GM12801 (cell line): ENCODE results near the gene YIPF7.

ENCODE experiments used
- TF ChIP-seq, protein P1 (sequence below): IDR thresholded peaks from one replicate; pipeline ENCODE4 v1.5.1; 2011; ENCODE audit warnings: control low read depth; ENCODE audit not compliant: insufficient read length; ENCODE audit errors: extremely low read depth

The YIPF7 gene

DNA sequence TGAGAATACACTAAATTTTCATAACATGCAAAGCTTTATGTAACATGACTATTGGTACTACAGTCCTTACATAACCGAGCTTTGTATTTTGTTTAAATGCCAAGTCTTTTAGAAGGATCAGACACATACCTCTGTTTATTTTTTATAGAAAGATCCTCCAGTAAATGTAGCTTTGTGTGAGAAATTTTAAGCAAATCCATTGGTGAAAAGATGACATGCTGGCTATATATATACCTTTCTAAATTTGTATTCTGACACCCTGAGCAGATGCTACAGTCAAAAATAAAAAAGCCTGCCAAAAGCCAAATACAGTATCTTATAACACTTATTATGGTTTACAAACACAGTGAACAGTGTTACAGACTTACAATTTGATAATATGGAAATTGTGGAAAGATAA lies at the start of gene YIPF7:
TSS of gene YIPF7 (minus strand) at position 201 of the 400 bp plus-strand sequence. CDS start 1,525 bp downstream, outside the sequence.
- TF ChIP-seq, protein P1, sequence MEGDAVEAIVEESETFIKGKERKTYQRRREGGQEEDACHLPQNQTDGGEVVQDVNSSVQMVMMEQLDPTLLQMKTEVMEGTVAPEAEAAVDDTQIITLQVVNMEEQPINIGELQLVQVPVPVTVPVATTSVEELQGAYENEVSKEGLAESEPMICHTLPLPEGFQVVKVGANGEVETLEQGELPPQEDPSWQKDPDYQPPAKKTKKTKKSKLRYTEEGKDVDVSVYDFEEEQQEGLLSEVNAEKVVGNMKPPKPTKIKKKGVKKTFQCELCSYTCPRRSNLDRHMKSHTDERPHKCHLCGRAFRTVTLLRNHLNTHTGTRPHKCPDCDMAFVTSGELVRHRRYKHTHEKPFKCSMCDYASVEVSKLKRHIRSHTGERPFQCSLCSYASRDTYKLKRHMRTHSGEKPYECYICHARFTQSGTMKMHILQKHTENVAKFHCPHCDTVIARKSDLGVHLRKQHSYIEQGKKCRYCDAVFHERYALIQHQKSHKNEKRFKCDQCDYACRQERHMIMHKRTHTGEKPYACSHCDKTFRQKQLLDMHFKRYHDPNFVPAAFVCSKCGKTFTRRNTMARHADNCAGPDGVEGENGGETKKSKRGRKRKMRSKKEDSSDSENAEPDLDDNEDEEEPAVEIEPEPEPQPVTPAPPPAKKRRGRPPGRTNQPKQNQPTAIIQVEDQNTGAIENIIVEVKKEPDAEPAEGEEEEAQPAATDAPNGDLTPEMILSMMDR = no peak

DNA sequence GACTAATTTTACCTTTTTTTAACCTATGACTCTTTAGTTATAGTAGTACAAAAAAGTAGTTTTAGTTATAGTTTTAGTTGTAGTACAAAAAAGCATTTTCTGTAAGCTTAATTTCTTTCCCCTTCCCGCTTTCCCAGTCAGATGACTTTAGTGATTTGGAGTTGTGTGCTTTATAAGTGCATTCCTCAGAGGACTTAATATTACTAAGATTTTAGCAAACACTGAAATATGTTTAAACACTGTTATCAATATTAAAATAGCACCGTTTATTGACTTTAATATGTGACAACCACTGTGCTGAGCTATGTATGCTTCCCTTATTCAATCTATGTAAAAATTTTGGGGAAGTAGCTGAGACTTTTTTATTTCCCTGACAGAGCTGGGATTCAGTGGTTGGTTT lies 49.6 kb upstream of the YIPF7 start:
- TF ChIP-seq, protein P1 = no peak

DNA sequence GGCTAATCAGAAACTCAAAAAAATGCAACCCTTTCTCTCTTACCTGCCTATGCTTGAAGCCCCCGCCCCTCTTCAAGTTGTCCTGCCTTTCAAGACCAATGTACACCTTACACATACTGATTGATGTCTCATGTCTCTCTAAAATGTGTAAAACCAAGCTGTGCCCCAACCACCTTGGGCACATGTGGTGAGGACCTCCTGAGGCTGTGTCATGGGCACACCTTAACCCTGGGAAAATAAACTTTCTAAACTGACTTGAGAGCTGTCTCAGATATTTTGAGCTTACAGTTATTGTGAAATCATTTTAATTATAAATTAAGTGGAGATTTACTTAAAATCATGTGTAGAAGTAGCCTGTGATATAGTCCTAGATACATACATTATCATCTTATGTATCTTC lies 49.0 kb upstream of the YIPF7 start:
- TF ChIP-seq, protein P1 = no peak

DNA sequence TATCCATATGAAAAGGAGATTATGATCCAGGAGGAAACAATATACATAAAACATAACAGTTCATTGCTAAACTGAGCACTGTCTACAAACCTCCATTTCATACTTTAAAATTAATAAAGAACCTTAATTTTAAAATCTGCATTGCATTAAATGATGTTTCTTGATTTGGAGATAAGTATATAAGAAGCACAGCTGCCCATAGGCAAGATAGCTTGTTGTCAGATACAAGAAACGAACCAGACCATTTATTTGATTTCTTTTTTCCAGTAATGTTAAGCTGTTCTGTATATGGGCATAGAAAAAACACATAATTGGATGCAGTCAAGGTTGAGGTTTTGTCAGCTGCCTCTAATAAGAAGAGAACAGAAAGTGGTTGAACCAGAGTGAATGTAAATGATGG lies 33.2 kb upstream of the YIPF7 start:
- TF ChIP-seq, protein P1 = no peak

DNA sequence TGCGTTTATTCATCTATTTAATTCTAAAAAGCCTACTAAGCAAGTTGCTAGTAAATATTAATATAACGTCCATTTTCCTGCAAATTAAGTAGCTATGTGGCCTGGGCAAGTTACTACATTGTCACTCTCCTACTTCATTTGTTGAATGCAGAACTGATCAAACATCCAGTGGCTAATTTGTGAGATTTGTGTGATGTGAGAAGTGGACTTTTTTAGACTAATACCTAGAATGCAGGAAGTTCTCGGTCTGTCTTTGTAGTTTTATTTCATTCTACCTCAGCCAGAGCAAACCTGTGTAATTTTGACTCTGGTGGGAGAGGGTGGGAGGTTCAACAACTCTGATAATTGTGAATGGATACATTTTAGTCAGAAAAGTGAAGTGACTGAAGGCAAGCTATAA lies 27.6 kb upstream of the YIPF7 start:
- TF ChIP-seq, protein P1 = no peak

DNA sequence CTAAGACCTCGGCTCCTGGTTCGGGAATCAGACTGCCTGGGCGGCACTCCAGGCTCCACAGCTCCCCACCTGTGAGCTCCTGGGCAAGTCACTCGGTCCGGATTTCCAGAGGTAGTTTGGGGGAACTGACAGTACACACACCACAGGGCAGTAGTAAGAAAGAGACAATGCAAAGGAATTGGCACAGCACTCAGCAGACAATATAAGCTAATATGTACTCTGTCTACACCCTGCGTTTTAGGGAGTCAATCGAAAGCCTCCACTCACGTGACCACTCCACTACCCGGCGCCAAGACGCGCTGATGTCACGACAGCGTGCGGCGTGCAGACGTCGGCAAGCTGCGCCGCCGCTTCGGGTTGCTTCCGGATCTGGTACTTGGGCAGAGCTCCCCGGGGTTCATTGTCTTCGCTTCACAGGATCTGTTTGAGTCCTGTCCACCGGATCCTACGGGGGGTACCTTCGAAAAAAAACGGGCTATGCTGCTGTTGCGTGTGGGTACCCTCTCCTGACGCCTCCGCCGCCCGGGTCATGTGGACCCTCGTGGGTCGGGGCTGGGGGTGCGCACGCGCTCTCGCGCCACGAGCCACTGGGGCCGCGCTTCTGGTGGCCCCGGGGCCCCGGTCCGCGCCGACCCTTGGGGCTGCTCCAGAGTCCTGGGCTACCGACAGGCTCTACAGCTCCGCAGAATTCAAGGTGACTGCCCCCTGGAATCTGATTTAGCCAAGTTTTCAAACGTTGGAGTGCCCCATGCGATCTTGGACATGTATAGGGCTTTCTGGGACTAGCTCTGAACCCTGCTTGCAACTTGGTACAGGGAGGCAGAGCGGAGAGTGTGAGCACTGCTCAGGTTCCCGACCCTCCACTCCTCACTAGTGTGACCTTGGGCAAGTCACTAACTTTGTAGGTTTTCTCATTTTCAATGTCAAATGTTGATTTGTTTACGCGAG lies 26.9 kb upstream of the YIPF7 start, which contains the start of gene GUF1:
TSS of gene GUF1 (plus strand) at position 327 of the 948 bp plus-strand sequence. CDS start at position 530, 203 bp downstream.
- TF ChIP-seq, protein P1 = no peak

DNA sequence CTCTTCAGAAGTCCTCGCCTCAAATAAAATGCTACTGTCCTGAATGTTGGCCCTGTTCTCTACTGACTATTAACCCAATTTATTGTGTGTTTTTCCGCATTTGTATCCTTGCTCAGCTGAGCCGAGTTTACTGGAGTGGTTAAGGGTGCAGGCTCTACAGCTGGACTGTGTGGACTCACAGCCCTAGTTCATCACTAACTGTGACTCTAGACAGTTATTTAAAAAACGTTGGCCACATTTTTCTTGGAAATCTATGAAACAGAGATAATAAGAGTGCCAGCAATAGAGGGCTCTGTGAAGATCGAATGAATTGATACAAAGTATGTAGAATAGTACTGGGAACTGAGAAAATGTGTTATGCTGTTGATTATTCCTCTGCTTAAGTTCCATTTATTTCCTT lies 23.9 kb upstream of the YIPF7 start:
- TF ChIP-seq, protein P1 = no peak
